Neural crest cell (in vitro differentiated cells): ENCODE results near the gene POLDIP3. TPM values are rescaled to one million over a fixed set of nuclear protein-coding genes. Genes with fewer than 3 reads are reported as not detected.
"Not testable (repeated sequence)": the region's sequence is repeated elsewhere in the genome, so short reads cannot be mapped to it uniquely, and the experiment has no call there.

Source experiments
- DNase-seq: peaks from one replicate; pipeline ENCODE4 v3.0.0; 2021; ENCODE audit warnings: low read depth, mixed read lengths, low spot score
- H3K27ac Mint-ChIP-seq: one replicate; pipeline ENCODE4 v1.8.0; 2021; ENCODE audit warnings: mild to moderate bottlenecking, mixed read lengths; ENCODE audit not compliant: unreplicated experiment
- H3K27me3 Mint-ChIP-seq: 2 replicates; pipeline ENCODE4 v1.8.0; 2021; ENCODE audit warnings: low read depth, mild to moderate bottlenecking, mixed read lengths
- H3K36me3 Mint-ChIP-seq: 2 replicates; pipeline ENCODE4 v1.8.0; 2021; ENCODE audit warnings: low read depth, mild to moderate bottlenecking, mixed read lengths
- H3K4me1 Mint-ChIP-seq: 2 replicates; pipeline ENCODE4 v1.8.0; 2021; ENCODE audit warnings: mixed read lengths
- H3K4me3 Mint-ChIP-seq: one replicate; pipeline ENCODE4 v1.8.0; 2021; ENCODE audit warnings: mild to moderate bottlenecking, mixed read lengths
- H3K9me3 Mint-ChIP-seq: 2 replicates; pipeline ENCODE4 v1.8.0; 2021; ENCODE audit warnings: mixed read lengths
- CTCF ChIP-seq: fragments of 200-600 bp; sonication (generic); conservative IDR thresholded peaks from 2 replicates; pipeline ENCODE4 v1.5.0; 2021; ENCODE audit warnings: antibody characterized with exemption, mild to moderate bottlenecking
- total RNA-seq: library from RNA; stranded (reverse); gene quantifications from 2 replicates; pipeline ENCODE4 v1.2.1, GENCODE V29; 2021

POLDIP3 gene
- total RNA-seq, 1 donor from 2014 or later, result 110 TPM

DNA sequence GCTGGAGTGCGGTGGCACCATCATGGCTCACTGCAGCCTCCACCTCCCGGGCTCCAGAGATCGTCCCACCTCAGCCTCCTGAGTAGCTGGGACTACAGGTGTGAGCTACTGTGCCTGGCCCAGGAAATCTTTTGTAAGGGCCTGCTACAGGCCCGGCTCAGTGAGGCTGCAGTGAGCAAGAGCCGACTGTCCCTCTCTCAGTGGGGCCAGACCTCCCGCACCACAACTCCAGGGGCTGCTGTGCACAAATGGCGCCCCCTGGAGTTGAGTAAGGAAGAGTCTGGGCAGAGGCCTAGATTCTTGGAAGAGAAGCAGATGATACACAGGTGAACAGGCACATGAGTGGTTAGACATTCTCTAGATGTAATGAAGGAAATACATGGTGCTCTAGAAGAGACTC is 53.9 kb downstream of the POLDIP3 start:
- no peak for DNase-seq
- TF ChIP-seq CTCF, result peak; percentile 62
- peaks cover 6% of the 10 kb centered on the region for H3K27me3 Mint-ChIP-seq
- peak overlapping the region; percentile 65 for H3K4me3 Mint-ChIP-seq
- peaks cover 18% of the 10 kb centered on the region for H3K4me1 Mint-ChIP-seq
- no peak overlapping the region for H3K27ac Mint-ChIP-seq
- H3K36me3 Mint-ChIP-seq, result no peaks in the 10 kb centered on the region
- no peaks in the 10 kb centered on the region for H3K9me3 Mint-ChIP-seq

- peaks cover 18% of the 10 kb centered on the region for H3K4me1 Mint-ChIP-seq
- H3K9me3 Mint-ChIP-seq, result no peaks in the 10 kb centered on the region
- peaks cover 6% of the 10 kb centered on the region for H3K27me3 Mint-ChIP-seq
- H3K36me3 Mint-ChIP-seq, result no peaks in the 10 kb centered on the region
- TF ChIP-seq CTCF, result no peak
- H3K27ac Mint-ChIP-seq, result peak overlapping the region; percentile 43
- no peak for DNase-seq
- H3K4me3 Mint-ChIP-seq, result no peak overlapping the region
Measured at GRCh38 chr22:42560381-42560780, 54.3 kb downstream of the POLDIP3 start.

GRCh38 chr22:42553475-42554361 is 61.0 kb downstream of the POLDIP3 start, which contains the start of gene SERHL2:
SERHL2 (plus strand) TSS chr22:42553956; CDS start chr22:42554021, 65 bp downstream.
- TF ChIP-seq CTCF, result no peak
- Mint-ChIP-seq H3K9me3 (peaks cover 4% of the 10 kb centered on the region), H3K36me3 (no peaks in the 10 kb centered on the region), H3K27ac (peak within 1 kb of the TSS; percentile 88), H3K4me1 (peaks cover 11% of the 10 kb centered on the region), H3K4me3 (peak within 1 kb of the TSS; percentile 86), H3K27me3 (peaks cover 18% of the 10 kb centered on the region)
- DNase-seq, result peak; percentile 94

- not testable (repeated sequence) for H3K36me3 Mint-ChIP-seq, H3K9me3 Mint-ChIP-seq, H3K27ac Mint-ChIP-seq, DNase-seq
- H3K4me3 Mint-ChIP-seq, result peak overlapping the region; percentile 86
- peak; percentile 4 for TF ChIP-seq CTCF
- H3K27me3 Mint-ChIP-seq, result peaks cover 23% of the 10 kb centered on the region
- H3K4me1 Mint-ChIP-seq, result peaks cover 11% of the 10 kb centered on the region
Measured at GRCh38 chr22:42552294-42552647, 62.4 kb downstream of the POLDIP3 start.

DNA sequence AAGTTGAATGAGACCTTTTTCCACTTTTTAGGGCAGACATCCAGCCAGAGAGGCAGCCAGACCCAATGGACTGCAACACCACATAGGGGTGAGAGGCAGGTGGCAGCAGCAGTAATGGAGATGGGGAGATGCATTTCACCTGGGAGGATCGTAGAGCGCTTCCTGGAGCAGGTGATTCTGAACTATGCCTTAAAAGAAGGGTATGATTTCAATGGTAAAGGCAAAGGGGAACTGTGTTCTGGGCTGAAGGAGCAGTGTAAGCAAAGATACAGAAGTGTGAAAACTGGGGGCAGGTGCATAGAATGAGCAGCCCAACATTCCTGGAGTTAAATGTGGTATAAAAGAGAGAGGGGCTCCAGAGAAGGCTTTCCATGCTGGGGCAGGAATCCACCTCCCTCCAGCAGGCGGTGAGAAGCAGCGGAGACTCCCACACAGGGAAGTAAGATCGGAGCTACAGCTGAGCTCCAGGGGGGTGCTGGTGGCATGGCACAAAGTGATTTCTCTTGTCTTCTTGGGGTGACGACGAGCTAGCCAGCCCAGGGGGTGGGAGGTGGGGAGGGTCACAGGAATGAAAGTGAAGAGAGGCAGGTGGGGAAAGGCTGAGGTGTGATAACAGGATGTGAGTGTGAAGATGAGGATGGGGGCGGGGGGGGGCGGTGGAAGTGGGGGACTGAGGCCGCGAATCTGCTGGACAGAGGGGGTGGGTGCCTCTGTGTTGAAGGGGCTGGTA is 65.2 kb downstream of the POLDIP3 start:
- H3K27ac Mint-ChIP-seq, result no peak overlapping the region
- H3K27me3 Mint-ChIP-seq, result peaks cover 23% of the 10 kb centered on the region
- no peaks in the 10 kb centered on the region for H3K36me3 Mint-ChIP-seq
- no peak for DNase-seq
- no peak overlapping the region for H3K4me3 Mint-ChIP-seq
- no peak for TF ChIP-seq CTCF
- H3K4me1 Mint-ChIP-seq, result peaks cover 11% of the 10 kb centered on the region
- peaks cover 4% of the 10 kb centered on the region for H3K9me3 Mint-ChIP-seq
